CD14-positive monocyte (primary cell): Measurements from ENCODE around the gene LATS2. TPM values are rescaled to one million over a fixed set of nuclear protein-coding genes. Genes with fewer than 3 reads are reported as not detected.
A peak's percentile ranks its signal among the peaks of the same experiment; 100 is the strongest.

Source experiments
- DNase-seq, 3 donors: peaks; one replicate each; pipeline ENCODE4 v3.0.0-alpha.2; 2011 to 2022
- H2AFZ ChIP-seq: 2 replicates; pipeline ENCODE4 v1.6.0; 2012; ENCODE audit warnings: mild to moderate bottlenecking, low read depth, low read length, inconsistent platforms; ENCODE audit not compliant: insufficient read depth, poor library complexity, severe bottlenecking
- H3K27ac ChIP-seq, 2 donors: 1 replicate in 1 of 2; 2 replicates in 1 of 2; pipeline ENCODE4 v1.5.1; 2012 to 2013; ENCODE audit warnings: low read length in 2 of 2, control low read depth in 1 of 2, inconsistent platforms in 1 of 2, low read depth in 1 of 2, mild to moderate bottlenecking in 1 of 2
- H3K27me3 ChIP-seq, 2 donors: one replicate each; pipeline versions ENCODE4 v1.6.0 to v1.6.1; 2011 to 2013; ENCODE audit warnings: low read length in 2 of 2; ENCODE audit not compliant: control insufficient read depth in 2 of 2, insufficient read depth in 2 of 2
- H3K36me3 ChIP-seq, 2 donors: replicated peaks in 1 of 2; 1 replicate in 1 of 2; 2 replicates in 1 of 2; pipeline versions ENCODE4 v1.5.1 to v1.6.1; 2012 to 2013; ENCODE audit warnings: low read length in 2 of 2, control low read depth in 1 of 2, inconsistent platforms in 1 of 2, mild to moderate bottlenecking in 1 of 2; ENCODE audit not compliant: insufficient read depth in 2 of 2, control insufficient read depth in 1 of 2
- H3K4me1 ChIP-seq, 2 donors: 1 replicate in 1 of 2; 2 replicates in 1 of 2; pipeline versions ENCODE4 v1.5.1 to v1.6.1; 2012 to 2013; ENCODE audit warnings: low read length in 2 of 2, control low read depth in 1 of 2, inconsistent platforms in 1 of 2, mild to moderate bottlenecking in 1 of 2, moderate library complexity in 1 of 2; ENCODE audit not compliant: insufficient read depth in 2 of 2, control insufficient read depth in 1 of 2
- H3K4me2 ChIP-seq: replicated peaks from 2 replicates; pipeline ENCODE3; 2012; ENCODE audit warnings: low read length, moderate library complexity, mild to moderate bottlenecking; ENCODE audit not compliant: poor library complexity, severe bottlenecking; ENCODE audit errors: extremely low read depth
- H3K4me3 ChIP-seq, 3 experiments: fragments of 200-600 bp in 1 of 3; sonication (generic) in 1 of 3; replicated peaks in 1 of 3; 1 replicate in 2 of 3; 2 replicates in 1 of 3; pipeline ENCODE4 v1.5.1; 2011 to 2013; ENCODE audit warnings: low read length in 3 of 3, mild to moderate bottlenecking in 3 of 3, control low read depth in 2 of 3, low read depth in 2 of 3, inconsistent platforms in 1 of 3, moderate library complexity in 1 of 3
- H3K79me2 ChIP-seq: 2 replicates; pipeline ENCODE4 v1.6.0; 2012; ENCODE audit warnings: mild to moderate bottlenecking, control low read depth, inconsistent platforms, low read length, moderate library complexity; ENCODE audit not compliant: insufficient read depth
- H3K9ac ChIP-seq: 2 replicates; pipeline ENCODE4 v1.6.0; 2017; ENCODE audit warnings: low read length, mild to moderate bottlenecking; ENCODE audit not compliant: insufficient read depth, poor library complexity, severe bottlenecking
- H3K9me3 ChIP-seq, 2 donors: replicated peaks in 1 of 2; 1 replicate in 1 of 2; 2 replicates in 1 of 2; pipeline versions ENCODE4 v1.5.1 to v1.6.1; 2012 to 2013; ENCODE audit warnings: low read length in 2 of 2, control low read depth in 1 of 2; ENCODE audit not compliant: control insufficient read depth in 1 of 2, insufficient read depth in 1 of 2
- H4K20me1 ChIP-seq: 2 replicates; pipeline ENCODE4 v1.6.0; 2012; ENCODE audit warnings: mild to moderate bottlenecking, low read length, control low read depth, moderate library complexity; ENCODE audit not compliant: insufficient read depth
- H3K27ac Mint-ChIP-seq, 7 donors: one replicate each; pipeline ENCODE4 v1.8.0; 2020; ENCODE audit warnings: mild to moderate bottlenecking in 7 of 7, mixed read lengths in 7 of 7, moderate library complexity in 6 of 7, inconsistent platforms in 2 of 7
- H3K27me3 Mint-ChIP-seq, 3 donors: one replicate each; pipeline ENCODE4 v1.8.0; 2021 to 2022; ENCODE audit warnings: low read depth in 3 of 3, mild to moderate bottlenecking in 3 of 3, mixed read lengths in 3 of 3, moderate library complexity in 3 of 3, inconsistent platforms in 1 of 3
- H3K36me3 Mint-ChIP-seq, 2 donors: one replicate each; pipeline ENCODE4 v1.8.0; 2020; ENCODE audit warnings: mixed read lengths in 2 of 2, inconsistent platforms in 1 of 2, mild to moderate bottlenecking in 1 of 2
- H3K4me1 Mint-ChIP-seq: one replicate; pipeline ENCODE4 v1.8.0; 2020; ENCODE audit warnings: mild to moderate bottlenecking, mixed read lengths
- H3K4me3 Mint-ChIP-seq, 2 donors: one replicate each; pipeline ENCODE4 v1.8.0; 2020; ENCODE audit warnings: mild to moderate bottlenecking in 2 of 2, mixed read lengths in 2 of 2, moderate library complexity in 1 of 2
- H3K9me3 Mint-ChIP-seq, 7 donors: one replicate each; pipeline ENCODE4 v1.8.0; 2020 to 2022; ENCODE audit warnings: mixed read lengths in 7 of 7, mild to moderate bottlenecking in 6 of 7, moderate library complexity in 6 of 7, inconsistent platforms in 2 of 7
- WGBS: methylation state at CpG from one replicate; pipeline ENCODE4 v1.1.5; 2013; ENCODE audit warnings: missing lambda C conversion rate; ENCODE audit not compliant: insufficient coverage; 5-methylcytosine and 5-hydroxymethylcytosine counted together
- intact Hi-C, 2 donors: fragments of 100-400 bp; cut with micrococcal nuclease; formaldehyde crosslinking; loops; one replicate each; pipeline versions ENCODE4 v1.15.0 to v1.15.1; 2023
- polyA plus RNA-seq, 3 donors: library from polyadenylated mRNA; depleted of rRNA in 1 of 3; unstranded in 2 of 3; stranded (reverse) in 1 of 3; fragments of 300-500 nt in 2 of 3; fragments of >200 nt in 1 of 3; fragmentation: Illumina TruSeq in 2 of 3; gene quantifications; 1 replicate in 2 of 3; 2 replicates in 1 of 3; pipeline ENCODE4 v1.2.3, GENCODE V29; 2012 to 2021
- TF ChIP-seq, protein P1 (sequence below): fragments of 200-600 bp; IDR thresholded peaks from one replicate; pipeline ENCODE4 v1.8.0; 2022; ENCODE audit warnings: antibody characterized with exemption, mild to moderate bottlenecking

Gene LATS2
- polyA plus RNA-seq, 3 donors = 0.96 to 11.2 (median 1.0) TPM

- intact Hi-C loops = no loop called here
- H3K9me3 ChIP-seq = no peaks in the 10 kb centered on the region
- peak in 2 of 3 donors; percentile 44 to 69 for DNase-seq
- H3K4me2 ChIP-seq = peak overlapping the region; percentile 61
- H3K79me2 ChIP-seq = no peaks in the 10 kb centered on the region
- H2AFZ ChIP-seq = no peak overlapping the region
- Mint-ChIP-seq H3K27me3 (peaks cover 0 to 4% (median 0%) of the 10 kb centered on the region in 3 donors), H3K36me3 (no peaks in the 10 kb centered on the region), H3K4me1 (peaks cover 63% of the 10 kb centered on the region), H3K9me3 (no peaks in the 10 kb centered on the region), H3K27ac (peak overlapping the region; percentile 35 to 83 (median 69)), H3K4me3 (peak overlapping the region; percentile 31 to 75)
- H3K36me3 ChIP-seq = no peaks in the 10 kb centered on the region
- H3K4me3 ChIP-seq = peak overlapping the region in 1 of 3 experiments; percentile 34
- peak overlapping the region; percentile 10 to 17 for H3K27ac ChIP-seq
- TF ChIP-seq, protein P1, sequence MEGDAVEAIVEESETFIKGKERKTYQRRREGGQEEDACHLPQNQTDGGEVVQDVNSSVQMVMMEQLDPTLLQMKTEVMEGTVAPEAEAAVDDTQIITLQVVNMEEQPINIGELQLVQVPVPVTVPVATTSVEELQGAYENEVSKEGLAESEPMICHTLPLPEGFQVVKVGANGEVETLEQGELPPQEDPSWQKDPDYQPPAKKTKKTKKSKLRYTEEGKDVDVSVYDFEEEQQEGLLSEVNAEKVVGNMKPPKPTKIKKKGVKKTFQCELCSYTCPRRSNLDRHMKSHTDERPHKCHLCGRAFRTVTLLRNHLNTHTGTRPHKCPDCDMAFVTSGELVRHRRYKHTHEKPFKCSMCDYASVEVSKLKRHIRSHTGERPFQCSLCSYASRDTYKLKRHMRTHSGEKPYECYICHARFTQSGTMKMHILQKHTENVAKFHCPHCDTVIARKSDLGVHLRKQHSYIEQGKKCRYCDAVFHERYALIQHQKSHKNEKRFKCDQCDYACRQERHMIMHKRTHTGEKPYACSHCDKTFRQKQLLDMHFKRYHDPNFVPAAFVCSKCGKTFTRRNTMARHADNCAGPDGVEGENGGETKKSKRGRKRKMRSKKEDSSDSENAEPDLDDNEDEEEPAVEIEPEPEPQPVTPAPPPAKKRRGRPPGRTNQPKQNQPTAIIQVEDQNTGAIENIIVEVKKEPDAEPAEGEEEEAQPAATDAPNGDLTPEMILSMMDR = no peak
- H3K27me3 ChIP-seq = no peaks in the 10 kb centered on the region
- no peak overlapping the region for H3K9ac ChIP-seq
- 50% methylated on average over 2 of the region's 4 CpGs for WGBS
- peaks cover 68 to 79% of the 10 kb centered on the region in 2 donors for H3K4me1 ChIP-seq
- no peaks in the 10 kb centered on the region for H4K20me1 ChIP-seq
These were observed 5.6 kb upstream of the LATS2 start for GRCh38 chr13:21066946-21067345.

DNA sequence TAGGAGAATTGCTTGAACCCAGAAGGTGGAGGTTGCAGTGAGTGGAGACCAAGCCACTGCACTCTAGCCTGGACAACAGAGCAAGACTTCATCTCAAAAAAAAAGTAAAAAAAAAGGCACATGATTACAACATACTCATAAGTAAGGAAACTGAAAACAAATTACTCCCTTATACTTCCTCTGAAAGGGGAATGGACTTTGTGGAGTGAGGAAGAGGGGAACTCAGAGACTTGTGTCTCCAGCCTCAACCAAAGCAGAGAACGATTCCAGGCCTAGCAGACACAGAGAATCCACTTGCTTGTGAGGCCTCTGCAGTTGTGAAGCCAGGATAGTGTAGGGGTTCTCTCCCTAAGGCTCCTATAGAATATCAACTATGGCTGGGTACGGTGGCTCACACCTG, 4.3 kb upstream of the LATS2 start:
- Histone ChIP-seq H3K4me1 (peaks cover 63 to 72% of the 10 kb centered on the region in 2 donors), H3K9ac (no peak overlapping the region), H3K4me3 (peak overlapping the region in 1 of 3 experiments; percentile 38), H3K9me3 (no peaks in the 10 kb centered on the region), H3K27me3 (no peaks in the 10 kb centered on the region), H3K27ac (peak overlapping the region; percentile 49 to 76), H3K79me2 (peaks cover 7% of the 10 kb centered on the region), H3K36me3 (no peaks in the 10 kb centered on the region), H2AFZ (peak overlapping the region; percentile 50), H4K20me1 (no peaks in the 10 kb centered on the region), H3K4me2 (peak overlapping the region; percentile 61)
- H3K36me3 Mint-ChIP-seq = no peaks in the 10 kb centered on the region
- no peaks in the 10 kb centered on the region for H3K9me3 Mint-ChIP-seq
- WGBS = no CpG with 5 or more reads among the region's 2 CpGs
- H3K27ac Mint-ChIP-seq = peak overlapping the region; percentile 80 to 94 (median 91)
- TF ChIP-seq, protein P1 = no peak
- DNase-seq = peak; percentile 53 to 77 (median 76)
- peaks cover 55% of the 10 kb centered on the region for H3K4me1 Mint-ChIP-seq
- intact Hi-C loops = no loop called here
- H3K4me3 Mint-ChIP-seq = peak overlapping the region in 1 of 2 donors; percentile 4
- H3K27me3 Mint-ChIP-seq = peaks cover 0 to 6% (median 0%) of the 10 kb centered on the region in 3 donors
